Measurements from ENCODE around the gene ZNRF1.
"Not testable (repeated sequence)": the region's sequence is repeated elsewhere in the genome, so short reads cannot be mapped to it uniquely, and the experiment has no call there.

Gene ZNRF1

DNA sequence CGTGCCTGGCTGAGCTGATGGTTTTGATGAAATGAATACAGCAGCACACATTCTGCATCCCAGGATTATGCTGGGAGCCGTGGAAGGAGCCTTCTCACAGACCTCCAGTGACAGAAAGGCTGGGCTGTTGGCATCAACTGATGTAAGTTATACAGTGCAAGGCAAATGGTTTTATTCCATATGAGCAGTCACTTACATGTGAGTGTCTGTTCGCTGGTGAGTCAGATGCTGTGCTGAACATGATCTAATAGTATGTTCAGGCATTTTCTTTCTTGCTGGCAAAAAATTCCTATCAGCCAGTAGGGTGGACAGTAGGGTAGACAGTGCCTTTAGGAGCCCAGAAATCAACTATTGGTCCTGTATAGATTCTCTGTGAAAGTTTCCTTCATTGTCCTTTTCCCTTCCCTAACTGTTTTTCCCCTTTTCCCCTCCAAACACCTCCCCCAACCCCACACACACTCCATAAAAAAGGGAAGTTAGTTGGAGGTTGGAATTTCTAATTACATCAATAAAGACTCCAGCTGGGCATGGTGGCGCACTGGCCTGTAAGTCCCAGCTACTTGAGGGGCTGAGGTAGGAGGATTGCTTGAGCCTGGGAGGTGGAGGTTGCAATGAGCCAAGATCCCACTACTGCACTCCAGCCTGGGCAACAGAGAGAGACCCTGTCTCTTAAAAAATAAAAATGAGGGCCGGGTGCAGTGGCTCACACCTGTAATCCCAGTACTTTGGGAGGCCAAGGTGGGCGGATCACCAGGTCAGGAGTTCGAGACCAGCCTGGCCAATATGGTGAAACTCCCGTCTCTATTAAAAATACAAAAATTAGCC lies 81.6 kb downstream of the ZNRF1 start:
- peak; percentile 85 for DNase-seq (ENCODE audit: low read depth)

DNA sequence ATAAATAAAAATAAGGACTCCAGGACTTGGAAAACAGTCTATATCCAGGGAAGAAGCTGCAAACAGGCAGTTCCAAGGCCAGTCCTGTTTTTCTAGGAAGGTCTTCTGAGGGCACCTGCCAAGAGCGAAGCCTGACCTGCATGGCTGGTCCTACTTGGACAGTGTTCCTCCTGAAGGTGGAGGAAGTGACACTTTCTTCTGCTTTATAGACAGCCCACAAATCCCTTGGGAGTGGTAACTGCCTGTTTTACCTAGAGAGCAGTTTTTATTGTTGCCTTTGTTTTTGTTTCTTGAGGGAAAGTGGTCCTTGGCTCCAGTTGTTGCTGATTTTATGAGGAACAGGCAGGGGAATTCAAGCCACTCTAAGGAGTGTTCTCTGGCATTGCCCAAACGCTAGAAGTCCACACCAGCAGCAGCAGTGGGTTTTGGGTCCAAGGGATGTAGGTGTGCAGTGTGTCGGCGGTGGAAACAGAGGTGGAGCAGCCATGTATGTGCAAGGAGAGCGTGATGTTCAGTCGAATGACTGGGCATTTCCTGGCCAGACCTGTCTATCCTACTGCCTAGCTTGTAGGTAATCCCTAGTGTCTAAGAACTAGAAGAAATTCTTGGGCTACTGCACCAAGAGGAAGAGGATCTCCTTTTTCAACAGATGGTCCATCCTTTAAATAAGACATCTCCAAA lies 82.5 kb downstream of the ZNRF1 start:
- DNase-seq (ENCODE audit: low read depth), result no peak

DNA sequence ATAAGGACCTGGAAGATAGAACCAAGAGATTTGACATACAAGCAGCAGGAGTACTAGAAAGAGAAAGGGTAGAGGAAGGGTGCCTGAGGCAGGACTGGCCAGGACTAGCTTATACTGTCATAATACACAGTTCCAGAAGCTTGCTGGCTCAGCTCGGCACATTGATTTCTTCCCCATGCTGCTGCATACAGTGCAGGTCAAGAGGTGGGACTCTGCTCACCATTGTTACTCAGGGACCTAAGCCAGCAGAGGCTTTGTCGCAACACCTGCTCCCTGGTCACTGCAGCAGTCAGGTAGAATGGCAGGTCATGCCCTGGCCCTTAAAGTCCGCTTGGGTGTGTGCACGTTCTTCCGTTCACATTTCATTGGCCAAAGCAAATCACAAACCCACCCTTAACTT lies 85.0 kb downstream of the ZNRF1 start:
- DNase-seq (ENCODE audit: low read depth), result no peak

DNA sequence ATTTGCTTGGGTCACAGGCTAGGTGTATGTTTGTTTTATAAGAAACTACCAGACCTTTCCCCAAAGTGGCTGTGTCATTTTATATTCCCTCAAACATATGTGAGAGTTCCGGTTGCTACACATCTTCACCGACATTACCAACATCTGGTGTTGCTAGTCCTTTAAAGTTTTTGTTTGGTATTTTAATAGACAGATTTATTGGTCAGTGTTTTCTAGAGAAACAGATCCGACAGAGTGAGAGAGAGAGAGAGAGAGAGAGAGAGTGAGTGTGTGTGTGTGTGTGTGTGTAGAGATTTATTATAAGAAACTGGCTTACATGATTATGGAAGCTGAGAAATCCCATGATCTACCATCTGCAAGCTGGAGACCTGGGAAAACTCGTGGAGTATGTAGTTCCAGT lies 86.7 kb downstream of the ZNRF1 start:
- DNase-seq (ENCODE audit: low read depth), result no peak

DNA sequence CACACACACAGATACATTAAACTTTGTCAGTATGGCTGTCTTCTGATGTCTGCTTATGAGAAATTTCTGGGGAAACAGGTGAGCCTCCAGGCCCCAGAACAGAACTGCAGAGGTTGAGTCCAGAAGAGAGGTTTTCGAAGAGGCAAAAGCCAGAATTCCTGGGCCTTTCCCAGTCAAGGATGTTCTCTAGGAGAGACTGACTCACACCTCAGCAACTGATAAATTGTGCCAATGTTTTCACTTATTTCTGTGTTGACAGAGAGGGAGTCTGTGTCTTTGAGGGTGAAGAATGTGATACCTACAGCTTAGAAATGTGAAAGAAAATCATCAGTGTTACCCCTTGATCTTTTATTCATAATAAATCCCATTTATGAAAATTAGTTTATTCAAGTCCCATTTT lies 87.5 kb downstream of the ZNRF1 start:
- peak; percentile 45 for DNase-seq (ENCODE audit: low read depth)

DNA sequence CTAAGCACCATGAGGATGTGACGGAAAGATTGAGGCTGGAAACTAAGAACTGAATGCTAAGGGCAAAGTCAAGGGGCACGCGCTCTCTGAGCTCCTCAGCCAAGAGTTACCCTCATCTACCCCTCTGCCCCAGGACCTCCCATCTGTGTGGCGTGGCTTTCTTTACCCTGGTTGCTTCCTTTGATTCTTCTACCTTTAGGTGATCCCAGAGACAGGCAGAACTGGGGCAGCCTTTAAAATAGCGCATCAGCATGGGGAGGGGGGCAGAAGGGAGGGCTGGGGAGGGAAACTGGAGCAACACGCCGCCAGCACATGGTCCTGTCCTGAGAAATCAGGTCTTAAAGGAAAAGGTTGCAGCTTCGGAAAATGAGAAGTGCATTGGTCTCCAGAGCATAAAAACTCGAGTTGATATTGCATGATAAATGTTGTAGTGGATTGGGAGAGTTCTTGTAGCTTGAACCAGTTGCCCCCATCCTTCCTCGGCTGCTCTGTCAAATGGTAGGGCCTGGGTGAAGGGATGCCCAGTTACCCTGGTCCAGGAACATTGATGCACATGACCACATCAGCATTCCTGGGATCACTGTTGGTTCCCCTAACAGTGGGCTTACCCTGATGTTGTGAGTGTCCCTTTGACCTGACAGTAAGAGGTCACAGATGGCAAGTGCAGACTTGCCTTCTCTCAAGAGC lies 88.0 kb downstream of the ZNRF1 start:
- DNase-seq (ENCODE audit: low read depth), result no peak

DNA sequence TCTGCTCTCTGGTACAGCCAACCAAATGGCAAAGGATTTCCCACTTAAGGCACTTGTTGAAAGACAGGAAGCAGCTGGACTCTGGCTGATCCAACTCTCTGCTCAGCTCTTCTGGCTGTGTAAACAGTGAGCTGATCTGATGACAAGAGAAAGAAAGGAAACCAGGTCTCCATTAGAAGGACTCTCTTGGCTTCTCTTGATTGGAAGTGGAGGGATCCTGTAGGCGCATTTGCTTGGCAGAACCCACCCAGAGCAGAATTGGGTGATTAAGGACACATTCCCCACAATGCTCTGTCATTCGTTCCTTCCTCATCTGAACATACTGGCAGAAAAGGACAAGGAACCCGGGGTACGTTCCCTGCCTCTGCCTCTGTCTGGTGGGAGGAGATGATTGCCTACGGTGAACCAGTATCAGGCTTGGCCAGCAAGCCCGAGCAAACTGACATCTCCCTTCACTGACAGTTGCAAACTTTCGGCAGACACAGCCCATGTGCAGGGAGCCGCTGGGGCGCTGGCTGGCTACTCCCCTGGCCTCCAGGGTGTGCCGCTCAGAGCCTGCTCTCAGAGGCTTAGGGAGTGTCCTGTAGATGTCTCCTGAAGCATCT lies 88.7 kb downstream of the ZNRF1 start:
- peak; percentile 80 for DNase-seq (ENCODE audit: low read depth)

DNA sequence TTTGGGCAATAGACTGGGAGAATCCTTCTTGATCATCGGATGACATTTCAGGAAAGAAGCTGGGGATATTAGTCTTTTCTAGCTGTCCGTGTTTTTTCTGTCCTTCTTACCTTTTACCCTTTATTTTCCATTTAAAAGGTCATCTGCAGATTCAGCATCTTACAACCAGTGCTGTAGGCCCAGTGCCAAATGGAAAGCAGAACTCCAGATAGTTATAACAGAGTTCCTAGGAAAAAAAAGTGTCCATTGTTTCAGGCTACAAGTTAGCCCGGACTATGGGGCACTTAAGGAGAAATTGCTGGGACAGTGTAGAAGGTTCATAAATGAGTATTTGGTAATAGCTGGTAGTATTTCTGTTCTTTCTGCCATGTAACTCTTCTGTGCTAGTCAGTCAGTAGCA lies 89.4 kb downstream of the ZNRF1 start:
- no peak for DNase-seq (ENCODE audit: low read depth)

DNA sequence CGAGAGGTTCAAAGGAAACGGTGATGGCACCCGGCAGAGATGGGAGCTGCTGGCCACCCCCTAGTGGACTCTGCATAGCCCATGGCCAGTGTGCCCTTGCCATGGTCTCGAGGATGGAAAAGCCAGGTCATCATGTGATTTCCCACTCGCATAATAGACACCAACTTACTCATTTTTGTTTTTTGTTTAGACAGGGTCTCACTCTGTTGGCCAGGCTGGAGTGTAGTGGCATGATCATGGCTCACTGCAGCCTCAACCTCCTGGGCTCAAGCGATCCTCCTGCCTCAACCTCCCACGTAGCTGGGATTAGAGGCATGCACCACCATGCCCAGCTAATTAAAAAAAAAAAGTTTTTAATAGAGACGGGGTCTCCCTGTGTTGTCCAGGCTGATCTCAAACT lies 90.1 kb downstream of the ZNRF1 start:
- no peak for DNase-seq (ENCODE audit: low read depth)

DNA sequence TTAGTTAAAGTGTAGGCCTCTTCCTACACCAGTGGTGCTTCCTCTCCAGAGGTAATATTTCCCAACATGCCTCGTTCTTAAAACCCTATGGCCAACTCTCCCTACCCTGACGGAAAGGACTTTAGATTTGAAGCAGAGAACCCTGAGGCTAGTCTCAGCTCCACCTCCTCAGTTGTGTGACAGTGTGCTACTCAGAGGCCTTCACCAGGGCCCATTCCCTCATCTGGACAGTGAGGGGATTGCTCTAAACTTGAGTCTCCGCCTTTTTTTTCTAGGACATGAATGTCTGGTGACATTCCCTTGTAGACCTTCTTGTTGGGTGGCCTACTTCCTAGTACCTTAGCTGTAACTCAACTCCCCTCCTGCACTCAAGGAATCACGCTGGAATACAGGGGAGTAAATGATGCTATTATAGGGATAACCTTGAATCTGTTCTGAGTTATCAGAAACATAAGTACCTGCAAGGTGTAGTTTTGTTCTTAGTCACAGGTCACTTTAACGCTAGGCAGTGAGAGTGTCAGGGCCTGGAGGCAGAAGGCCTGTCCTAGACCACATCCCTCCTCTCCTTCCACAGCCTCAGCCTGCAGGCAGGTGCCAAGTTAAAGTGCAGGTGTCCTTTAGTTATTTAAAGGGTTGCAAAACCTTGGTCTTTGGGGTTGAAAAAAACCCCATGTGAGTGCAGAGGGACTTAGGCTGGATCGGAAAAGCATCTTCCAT lies 90.8 kb downstream of the ZNRF1 start:
- DNase-seq (ENCODE audit: low read depth), result no peak

DNA sequence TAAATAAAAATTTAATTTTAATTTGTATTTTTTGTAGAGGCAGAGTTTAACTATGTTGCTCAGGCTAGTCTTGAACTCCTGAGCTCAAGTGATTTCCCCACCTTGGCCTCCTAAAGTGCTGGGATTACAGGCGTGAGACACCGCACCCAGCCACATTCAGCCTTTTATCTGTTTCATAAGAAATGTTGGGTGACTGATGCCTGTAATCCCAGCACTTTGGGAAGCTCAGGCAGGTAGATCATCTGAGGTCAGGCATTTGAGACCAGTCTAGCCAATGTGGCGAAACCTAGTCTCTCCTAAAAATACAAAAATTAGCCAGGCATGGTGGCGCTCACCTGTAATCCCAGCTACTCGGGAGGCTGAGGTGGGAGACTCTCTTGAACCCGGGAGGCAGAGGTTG lies 92.1 kb downstream of the ZNRF1 start:
- not testable (repeated sequence) for DNase-seq (ENCODE audit: low read depth)

DNA sequence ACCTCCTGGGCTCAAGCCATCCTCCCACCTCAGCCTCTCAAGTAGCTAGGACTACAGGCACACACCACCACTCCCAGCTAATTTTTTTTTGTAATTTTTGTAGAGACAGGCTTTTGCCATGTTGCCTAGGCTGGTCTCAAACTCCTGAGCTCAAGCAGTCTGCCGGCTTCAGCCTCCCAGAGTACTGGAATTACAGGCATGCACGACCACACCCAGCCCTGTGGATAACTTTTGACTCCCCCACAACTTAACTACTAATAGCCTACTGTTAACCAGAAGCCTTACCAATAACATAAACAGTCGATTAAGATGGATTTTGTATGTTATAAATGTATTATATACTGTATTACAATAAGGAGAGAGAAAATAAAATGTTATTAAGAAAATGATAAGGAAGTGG lies 92.8 kb downstream of the ZNRF1 start:
- DNase-seq (ENCODE audit: low read depth), result not testable (repeated sequence)

DNA sequence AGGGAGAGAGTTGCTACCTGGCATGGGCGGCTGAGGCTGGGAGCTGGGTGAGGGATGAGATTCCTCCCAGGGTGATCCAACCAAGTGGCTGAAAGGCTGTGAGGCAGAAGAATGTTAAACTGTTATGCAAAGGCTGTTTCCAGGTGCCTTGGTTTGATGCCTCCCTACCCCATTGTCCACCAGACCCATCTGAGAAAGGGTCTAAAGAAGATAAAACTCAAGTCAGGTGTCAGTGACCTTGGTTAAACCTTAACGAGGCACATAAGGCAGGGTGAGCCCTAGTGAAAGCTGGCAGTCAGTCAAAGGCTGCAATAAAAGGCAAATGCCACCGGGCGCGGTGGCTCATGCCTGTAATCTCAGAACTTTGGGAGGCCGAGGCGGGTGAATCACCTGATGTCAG lies 94.0 kb downstream of the ZNRF1 start:
- DNase-seq (ENCODE audit: low read depth), result no peak

DNA sequence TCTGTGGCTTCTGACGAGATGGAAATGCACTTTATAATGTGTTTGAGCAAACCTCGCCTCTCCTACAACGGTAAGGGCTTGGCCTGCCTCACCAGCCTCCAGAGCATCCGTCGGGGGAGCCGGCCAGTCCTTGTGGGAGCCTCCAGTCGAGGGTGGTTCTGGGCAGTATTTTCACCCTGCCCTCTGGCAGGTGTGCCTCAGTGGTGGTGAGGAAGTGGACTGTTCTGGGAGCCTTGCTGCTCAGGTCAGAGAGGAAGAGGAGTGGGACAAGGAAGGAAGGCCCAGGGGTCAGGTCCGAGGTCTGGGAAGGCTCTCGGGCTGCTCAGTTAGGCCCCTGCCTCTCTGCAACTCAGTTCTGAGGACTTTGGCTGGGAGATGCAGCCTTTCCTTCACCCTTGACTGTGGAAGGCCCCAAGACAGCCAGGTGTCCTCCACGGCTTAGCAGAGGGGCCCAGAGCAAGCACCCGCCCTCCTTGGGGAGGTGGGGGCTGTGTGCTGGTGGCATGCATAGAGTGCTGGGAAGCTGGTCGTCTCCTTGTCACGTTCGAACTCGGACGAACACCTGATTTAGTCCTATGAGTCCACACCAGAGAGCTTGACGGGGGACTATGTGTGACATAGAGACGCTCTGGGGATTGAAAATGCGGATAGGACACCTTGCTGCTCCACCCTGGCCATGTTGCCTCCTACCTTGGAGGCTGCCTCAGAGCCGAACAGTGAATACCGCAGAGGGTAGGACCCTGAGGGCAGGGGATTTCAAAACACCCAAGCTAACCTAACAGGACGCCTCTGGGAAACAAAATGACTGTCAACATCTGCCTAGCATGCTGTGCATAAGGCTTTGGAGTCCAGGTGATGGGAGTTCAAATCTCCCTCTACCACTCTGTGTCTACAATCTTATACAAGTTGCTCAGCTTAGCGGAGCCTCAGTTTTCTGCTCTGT lies 95.0 kb downstream of the ZNRF1 start:
- no peak for DNase-seq (ENCODE audit: low read depth)

DNA sequence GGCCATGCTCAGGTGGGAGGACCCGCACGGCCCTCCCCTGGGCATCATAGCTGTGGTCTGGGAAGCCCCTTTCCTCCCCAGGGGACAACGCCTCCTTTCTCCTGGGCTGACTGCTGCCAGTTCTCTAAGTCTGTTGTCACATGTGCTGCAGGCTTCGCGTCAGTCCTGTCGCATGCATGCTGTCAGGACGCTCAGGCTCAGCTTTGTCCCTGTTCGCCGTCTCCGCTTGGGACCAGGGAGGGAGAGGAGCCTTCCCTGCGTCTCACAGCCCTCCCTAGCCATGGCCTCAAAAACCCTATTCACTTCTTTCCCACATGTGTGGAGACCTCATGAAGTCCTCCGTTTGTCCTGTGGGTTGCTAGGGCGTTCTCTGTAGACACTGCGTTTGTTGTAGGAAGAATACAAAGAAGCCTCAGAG lies 96.4 kb downstream of the ZNRF1 start:
- no peak for DNase-seq (ENCODE audit: low read depth)

DNA sequence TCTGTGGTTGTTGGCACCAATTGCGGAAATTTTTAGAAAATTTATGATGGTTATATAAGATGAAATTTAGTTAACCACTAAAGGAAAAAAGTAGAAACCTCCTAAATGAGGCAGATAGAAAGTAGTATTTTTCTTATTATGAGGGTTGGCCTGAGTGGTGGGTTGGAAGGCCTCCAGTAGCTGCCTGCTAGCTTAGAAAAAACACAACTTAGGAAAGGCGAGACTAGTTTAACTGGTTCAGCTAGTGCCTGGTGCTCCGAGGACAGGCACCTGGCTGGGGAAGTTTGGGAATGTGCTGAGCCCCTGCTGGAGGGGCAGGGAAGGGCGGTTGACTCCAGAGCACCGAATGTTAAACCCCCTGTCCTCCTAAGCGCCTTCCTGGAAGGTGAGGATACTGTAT lies 97.8 kb downstream of the ZNRF1 start:
- DNase-seq (ENCODE audit: low read depth), result no peak

DNA sequence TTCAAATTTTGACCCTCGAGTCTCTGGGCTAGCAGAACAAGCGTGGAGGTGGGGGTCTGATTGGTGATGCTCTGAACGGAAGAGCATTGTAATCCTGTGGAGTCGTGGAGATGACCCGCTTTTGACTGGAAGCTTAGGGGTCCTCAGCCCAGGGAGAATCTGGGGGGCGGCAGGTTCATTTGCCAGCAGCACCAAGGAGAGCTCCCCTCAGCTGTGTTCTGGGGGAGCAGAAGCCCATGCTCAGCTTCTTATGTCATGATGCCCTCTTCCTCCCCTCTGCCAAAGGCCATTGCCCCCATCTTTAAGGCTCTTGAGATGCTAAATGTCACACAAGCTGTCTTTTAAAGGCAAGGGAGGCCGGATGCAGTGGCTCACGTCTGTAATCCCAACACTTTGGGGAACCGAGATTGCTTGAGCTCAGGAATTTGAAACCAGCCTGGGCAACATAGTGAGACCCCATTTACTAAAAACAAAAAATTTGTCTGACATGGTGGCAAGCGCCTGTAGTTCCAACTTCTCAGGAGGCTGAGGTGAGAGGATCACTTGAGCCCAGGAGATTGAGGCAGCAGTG lies 98.5 kb downstream of the ZNRF1 start:
- DNase-seq (ENCODE audit: low read depth), result no peak

DNA sequence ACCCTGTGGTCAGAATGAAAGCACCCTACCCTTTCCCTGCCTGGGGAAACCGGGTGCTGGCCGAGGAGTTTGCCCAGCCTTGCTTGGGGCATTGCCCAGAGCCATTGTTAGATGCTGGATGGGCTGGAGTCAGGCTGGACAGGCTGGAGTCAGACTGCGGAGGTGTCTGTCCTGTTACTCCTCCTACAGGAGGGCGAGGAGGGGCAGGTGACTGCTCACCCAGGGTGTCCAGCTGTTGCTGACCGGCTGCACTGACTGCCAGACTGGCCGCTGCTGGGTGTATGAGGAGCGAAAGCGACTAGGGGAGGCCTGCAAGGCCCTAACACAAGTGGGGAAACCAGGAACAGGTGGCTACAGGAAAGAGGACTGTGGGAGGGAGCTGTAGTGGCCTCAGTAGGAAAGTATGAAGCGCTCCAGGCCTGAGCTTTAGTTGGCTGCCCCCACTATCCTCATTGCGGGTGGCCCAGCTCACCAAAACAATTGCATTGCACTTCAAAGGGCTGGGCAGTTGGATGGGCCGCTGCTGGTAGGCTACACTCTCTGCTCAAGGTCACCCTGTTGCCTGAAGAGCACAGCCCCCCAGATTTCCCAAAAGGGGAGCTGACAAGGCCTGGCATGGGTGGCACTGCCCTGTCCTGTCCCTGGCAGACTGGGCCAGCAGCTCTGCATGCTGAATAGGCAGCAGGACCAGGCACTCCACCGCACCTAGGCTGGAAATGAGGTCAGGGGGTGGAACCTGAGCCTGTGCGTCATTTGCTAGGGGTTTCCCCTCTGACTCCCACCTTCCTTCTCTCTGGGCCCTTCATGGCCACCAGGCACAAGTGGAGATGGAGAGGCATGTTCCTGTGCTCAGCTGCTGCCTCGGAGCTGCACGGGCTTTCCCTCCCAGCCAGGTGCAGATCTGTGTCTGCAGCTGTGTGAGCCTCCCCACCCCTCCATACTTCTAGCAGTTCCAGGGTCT lies 99.4 kb downstream of the ZNRF1 start:
- DNase-seq (ENCODE audit: low read depth), result no peak

DNA sequence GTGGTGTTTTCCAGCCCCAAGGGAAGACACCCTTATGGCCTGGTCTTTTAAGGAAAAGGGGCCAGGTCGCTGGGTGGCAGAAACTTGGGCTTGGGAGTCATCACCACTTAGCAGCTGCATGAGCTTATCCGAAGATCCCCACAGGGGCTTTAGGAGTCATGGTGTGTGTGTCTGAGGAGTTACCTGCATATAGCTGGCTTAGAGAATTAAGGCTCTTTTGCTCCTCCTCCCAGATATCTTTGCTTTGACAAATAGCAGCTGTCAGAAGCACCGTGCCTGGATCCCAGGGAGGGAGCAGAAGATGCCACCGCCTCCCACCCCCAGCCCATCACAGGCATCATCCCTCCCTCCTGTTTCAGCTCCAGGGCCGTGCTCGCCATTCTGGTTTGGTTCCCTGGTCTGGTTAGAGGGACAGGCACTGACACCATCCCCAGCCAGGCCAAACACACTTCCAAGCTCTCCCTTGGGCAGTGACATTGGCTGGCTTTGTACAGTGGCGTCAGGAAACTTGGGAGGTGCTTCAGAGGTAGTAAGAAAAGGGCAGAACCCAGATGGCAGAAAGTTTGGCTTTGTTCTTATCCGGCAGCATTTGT lies 100.3 kb downstream of the ZNRF1 start:
- DNase-seq (ENCODE audit: low read depth), result no peak
